Right lung (tissue), 5 donors: ENCODE data around the gene MGST2. TPM values are rescaled to one million over a fixed set of nuclear protein-coding genes. Genes with fewer than 3 reads are reported as not detected.

Experiments used
- DNase-seq, 2 donors: peaks; one replicate each; pipeline ENCODE4 v3.0.0-alpha.2; 2013
- polyA plus RNA-seq, 5 donors: library from polyadenylated mRNA; unstranded; fragments of 120-200 nt; gene quantifications; one replicate each; pipeline versions ENCODE4 v1.2.1 to v1.2.3, GENCODE V29; 2013; ENCODE audit warnings: inconsistent platforms in 1 of 5, low replicate concordance in 1 of 5; ENCODE audit not compliant: insufficient read length in 5 of 5, insufficient read depth in 1 of 5

MGST2 gene
- polyA plus RNA-seq, 5 donors, result 42.2 to 51.5 (median 47.3) TPM

GRCh38 chr4:139735381-139736273 lies 70.0 kb downstream of the MGST2 start:
- peak; percentile 57 to 62 for DNase-seq

- DNase-seq, result no peak
Measured at GRCh38 chr4:139736274-139736660, 70.6 kb downstream of the MGST2 start.

- DNase-seq, result no peak
Measured at GRCh38 chr4:139736661-139737060, 71.0 kb downstream of the MGST2 start.

DNA sequence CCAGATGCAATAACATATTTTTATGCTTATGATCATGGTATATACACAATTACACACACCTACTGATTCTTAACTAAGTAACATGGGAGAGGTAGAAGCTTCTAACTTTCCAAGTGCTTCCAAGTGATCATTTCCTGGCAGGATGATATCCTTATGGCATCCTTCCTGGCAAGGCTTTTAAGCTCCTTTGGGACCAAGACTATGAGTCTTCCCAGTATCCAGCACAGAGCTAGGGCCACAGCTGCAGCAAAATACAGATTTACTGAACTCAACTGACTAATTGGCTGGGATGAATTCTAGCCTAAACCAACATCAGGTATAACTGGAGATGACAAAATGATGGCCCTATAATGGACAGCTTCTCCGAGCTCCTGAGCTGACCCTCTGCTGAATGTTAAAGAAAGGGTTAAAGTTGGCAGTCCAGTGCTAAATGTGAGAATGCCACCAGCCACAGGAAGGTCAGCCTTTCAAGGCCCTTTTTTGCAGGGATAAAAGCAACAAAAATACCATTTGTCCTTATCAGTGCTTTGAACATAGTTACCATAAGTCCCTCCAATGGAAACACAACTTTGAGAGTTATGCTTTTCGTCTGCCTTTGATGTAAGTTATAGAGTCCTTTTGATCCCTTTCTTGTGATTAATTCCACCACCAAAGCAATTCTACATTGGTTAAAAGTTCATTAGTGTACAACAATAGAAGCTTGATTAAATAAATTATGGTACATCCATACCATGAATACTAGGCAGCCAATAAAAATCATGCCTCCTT lies 73.4 kb downstream of the MGST2 start:
- no peak for DNase-seq

GRCh38 chr4:139740121-139740520 lies 74.5 kb downstream of the MGST2 start:
- no peak for DNase-seq

DNA sequence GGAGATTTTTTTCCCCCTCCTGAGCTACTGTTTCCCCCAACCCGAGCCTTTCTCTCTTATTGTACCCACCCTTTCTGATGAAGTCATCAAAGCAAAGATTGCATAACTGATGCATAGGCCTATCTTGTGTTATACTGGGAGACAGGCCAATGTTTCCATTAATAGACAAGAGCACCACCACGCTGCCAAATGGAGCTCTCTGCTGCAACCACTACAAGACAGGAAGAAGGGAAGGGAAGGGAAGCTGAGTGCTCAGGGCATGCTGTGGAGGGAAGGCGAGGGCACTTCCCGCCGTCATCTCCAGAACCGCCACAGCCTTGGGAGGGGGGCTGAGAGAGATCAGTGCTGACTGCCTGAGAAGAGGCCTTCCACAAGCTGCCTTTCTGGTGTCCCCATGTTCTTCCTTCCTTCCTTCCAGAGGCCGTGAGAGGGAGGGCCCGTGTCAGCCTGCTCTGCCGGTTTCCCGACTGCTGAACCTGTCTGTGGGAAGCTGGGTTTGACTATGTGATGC lies 75.0 kb downstream of the MGST2 start:
- DNase-seq, result peak; percentile 92 to 96

GRCh38 chr4:139743027-139743426 lies 77.4 kb downstream of the MGST2 start:
- DNase-seq, result no peak

- DNase-seq, result no peak
Measured at GRCh38 chr4:139744232-139744631, 78.6 kb downstream of the MGST2 start.

DNA sequence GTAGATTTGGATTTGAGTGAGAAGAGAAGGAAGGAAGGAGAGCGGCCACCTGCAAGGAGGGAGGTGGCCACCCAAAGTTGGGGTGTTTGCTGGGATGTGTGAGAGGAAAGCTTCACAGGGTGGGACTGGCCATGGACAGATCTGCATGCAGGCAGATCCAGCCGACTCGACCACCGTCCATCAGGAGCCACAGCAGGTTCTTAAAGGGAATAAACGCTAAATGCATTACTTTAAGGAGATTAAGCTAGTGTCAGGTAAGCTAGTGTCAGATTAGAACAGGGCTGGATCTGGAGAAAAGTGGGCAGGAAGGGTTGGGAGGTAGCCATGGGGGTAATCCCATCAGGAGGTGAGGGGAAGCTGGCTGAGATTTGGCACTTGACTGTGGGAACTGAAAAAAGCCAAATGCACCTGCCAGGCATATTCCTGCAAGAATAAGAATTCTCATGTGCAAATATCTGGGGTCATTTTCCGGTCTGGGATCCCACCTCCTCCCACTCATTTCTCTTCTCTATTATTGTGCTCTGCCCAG lies 79.6 kb downstream of the MGST2 start:
- DNase-seq, result no peak

DNA sequence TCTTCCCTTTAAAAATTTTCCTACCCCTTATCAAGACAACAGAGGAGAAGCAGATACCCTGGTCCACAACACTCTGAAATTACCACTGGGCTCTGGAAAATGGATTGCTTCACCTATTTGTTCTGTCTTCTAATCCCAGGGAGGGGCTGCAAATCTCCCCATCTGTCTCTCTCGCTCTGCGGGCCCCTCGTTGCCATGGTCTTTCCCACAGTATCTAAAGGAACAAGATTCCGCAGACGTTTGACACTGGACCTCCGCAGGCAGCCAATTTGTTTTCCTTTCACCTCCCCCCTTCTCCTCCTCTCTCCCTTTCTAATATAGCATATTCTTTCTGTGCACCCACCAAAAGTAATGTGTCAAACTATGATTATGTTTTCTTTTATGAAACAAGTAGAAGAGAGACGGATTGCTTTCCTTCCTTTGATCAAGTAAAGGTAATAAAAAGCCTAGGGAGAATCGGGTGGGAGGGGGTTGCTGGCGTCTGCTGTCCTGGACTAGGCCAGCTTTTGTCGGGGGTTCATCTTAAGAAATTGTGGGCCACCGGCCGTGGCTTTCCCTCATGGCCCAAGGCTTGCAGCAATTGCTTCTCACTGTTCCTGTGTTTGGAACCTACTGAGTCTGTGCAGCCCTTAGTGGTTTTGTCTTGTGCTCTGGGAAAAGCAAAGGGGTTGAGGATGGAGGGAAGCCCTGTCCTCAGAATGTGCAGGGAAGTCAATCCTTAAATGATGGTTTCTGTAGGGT lies 81.0 kb downstream of the MGST2 start:
- no peak for DNase-seq

DNA sequence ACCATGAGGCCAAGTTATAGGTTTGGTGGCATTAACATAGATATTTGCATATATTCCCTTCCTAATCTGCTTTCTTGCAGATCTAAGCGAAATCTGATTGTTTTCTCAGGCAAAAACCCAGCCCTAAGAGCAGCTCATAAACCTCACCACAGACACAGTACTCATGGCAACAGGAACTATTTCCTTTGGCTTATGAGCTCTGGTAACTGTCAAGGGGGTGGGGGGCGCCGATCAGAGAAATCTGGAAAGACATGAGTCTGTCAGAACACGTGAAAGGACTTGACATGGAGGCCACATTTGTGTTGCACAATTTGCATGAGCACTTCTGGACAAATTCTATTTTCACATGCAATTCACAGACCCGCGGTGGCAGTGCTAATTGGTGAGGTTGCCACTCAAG lies 83.7 kb downstream of the MGST2 start:
- DNase-seq, result no peak

DNA sequence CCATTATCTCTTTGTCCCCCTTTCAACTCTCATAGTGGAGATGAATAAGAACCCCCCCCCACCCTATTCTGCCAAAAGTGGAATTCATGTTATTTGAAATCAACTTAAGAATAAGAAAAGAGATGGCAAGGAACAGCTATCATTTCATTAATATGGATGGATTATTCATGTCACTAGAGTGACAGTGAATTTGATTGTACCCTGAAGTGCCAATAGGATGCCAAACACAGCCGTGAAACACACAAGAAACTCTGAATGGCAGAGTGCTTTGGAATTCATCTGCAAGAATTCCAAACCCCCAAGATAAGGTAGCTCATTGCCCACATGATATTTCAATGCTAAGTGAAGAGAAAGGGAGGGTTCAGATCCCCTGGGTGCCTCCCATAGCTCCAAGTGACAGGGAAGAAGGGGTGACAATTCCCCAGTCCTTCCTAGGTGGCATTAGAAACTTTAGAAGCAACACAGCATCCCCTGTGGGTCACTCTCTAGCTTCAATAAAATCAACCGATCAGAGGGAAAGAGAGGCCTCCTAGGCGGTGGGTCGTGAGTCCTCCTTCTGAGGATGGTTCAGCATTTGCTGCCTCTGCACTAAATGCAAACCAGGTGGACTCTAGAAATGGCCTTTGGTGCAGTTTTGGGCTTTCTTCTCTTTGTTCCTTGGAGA lies 84.3 kb downstream of the MGST2 start:
- no peak for DNase-seq

GRCh38 chr4:139753686-139754085 lies 88.1 kb downstream of the MGST2 start:
- DNase-seq, result no peak

Other genes with a start within 250 kb of the MGST2 start
- 10 to 100 TPM in 3 of 5 donors, 1 to 10 TPM in 2; 9.6 to 14.1 (median 10.4) TPM for gene RAB33B, start 211.7 kb upstream of the MGST2 start, polyA plus RNA-seq
- gene SETD7, start 109.6 kb upstream of the MGST2 start, polyA plus RNA-seq, result 10 to 100 TPM; 14.8 to 20.5 (median 18.5) TPM